ENCODE data around the gene DEFB121. TPM values are rescaled to one million over a fixed set of nuclear protein-coding genes. Genes with fewer than 3 reads are reported as not detected.

Gene DEFB121
- not detected for total RNA-seq

- intact Hi-C loops (cut with DNase I; ENCODE audit: low total_unique reads): no loop called here
- TF ChIP-seq CTCF (IDR thresholded peaks at IDR 0.05) (no peak), POLR2A (IDR thresholded peaks at IDR 0.05) (no peak)
- DNase-seq (ENCODE audit: low spot score in 2 of 2): no peak
- WGBS, 2 donors: 38 to 41% methylated on average over 3 of the region's 3 CpGs
- no peak within 1 kb of the TSS for H3K4me3 ChIP-seq (ENCODE audit: low read depth, poor library complexity, severe bottlenecking)
These were observed at the start of gene DEFB121 for GRCh38 chr20:31406115-31406514. TSS of gene DEFB121 (minus strand) at chr20:31406215. CDS start at chr20:31406152, 63 bp downstream.

- no peak overlapping the region for H3K4me3 ChIP-seq (ENCODE audit: low read depth, poor library complexity, severe bottlenecking)
- no peak for DNase-seq (ENCODE audit: low spot score in 2 of 2)
- intact Hi-C loops (cut with DNase I; ENCODE audit: low total_unique reads): no loop called here
- TF ChIP-seq POLR2A (IDR thresholded peaks at IDR 0.05) (no peak), CTCF (IDR thresholded peaks at IDR 0.05) (no peak)
- 97 to 100% methylated on average over 1 of the region's 1 CpG for WGBS, 2 donors
These were observed 48.3 kb upstream of the DEFB121 start for GRCh38 chr20:31454361-31454760.

GRCh38 chr20:31452575-31452974 lies 46.6 kb upstream of the DEFB121 start:
- DNase-seq (ENCODE audit: low spot score in 2 of 2): no peak
- intact Hi-C loops (cut with DNase I; ENCODE audit: low total_unique reads): no loop called here
- 44 to 48% methylated on average over 2 of the region's 2 CpGs for WGBS, 2 donors
- H3K4me3 ChIP-seq (ENCODE audit: low read depth, poor library complexity, severe bottlenecking): no peak overlapping the region
- TF ChIP-seq POLR2A (IDR thresholded peaks at IDR 0.05) (no peak), CTCF (IDR thresholded peaks at IDR 0.05) (no peak)

GRCh38 chr20:31449511-31450414 lies 43.7 kb upstream of the DEFB121 start:
- no peak overlapping the region for H3K4me3 ChIP-seq (ENCODE audit: low read depth, poor library complexity, severe bottlenecking)
- no peak for DNase-seq (ENCODE audit: low spot score in 2 of 2)
- TF ChIP-seq CTCF (IDR thresholded peaks at IDR 0.05): no peak
- intact Hi-C loops (cut with DNase I; ENCODE audit: low total_unique reads): no loop called here
- WGBS, 2 donors: 72 to 81% methylated on average over 8 of the region's 8 CpGs

GRCh38 chr20:31446084-31446819 lies 40.2 kb upstream of the DEFB121 start:
- intact Hi-C loops (cut with DNase I; ENCODE audit: low total_unique reads): no loop called here
- no peak overlapping the region for H3K4me3 ChIP-seq (ENCODE audit: low read depth, poor library complexity, severe bottlenecking)
- 71 to 80% methylated on average over 12 of the region's 12 CpGs for WGBS, 2 donors
- DNase-seq (ENCODE audit: low spot score in 2 of 2): no peak
- TF ChIP-seq CTCF (IDR thresholded peaks at IDR 0.05) (no peak), POLR2A (IDR thresholded peaks at IDR 0.05) (no peak)
